ENCODE results near the gene TFCP2L1.

The TFCP2L1 gene

GRCh38 chr2:121219866-121220265, 65.1 kb downstream of the TFCP2L1 start:
- no peak for DNase-seq (ENCODE audit: low read depth in 3 of 3)

GRCh38 chr2:121218386-121218938, 66.5 kb downstream of the TFCP2L1 start:
- DNase-seq (ENCODE audit: low read depth in 3 of 3) = no peak

- no peak for DNase-seq (ENCODE audit: low read depth in 3 of 3)
These were observed 67.4 kb downstream of the TFCP2L1 start for GRCh38 chr2:121217627-121218026.

- no peak for DNase-seq (ENCODE audit: low read depth in 3 of 3)
These were observed 70.7 kb downstream of the TFCP2L1 start for GRCh38 chr2:121214296-121214695.

GRCh38 chr2:121213386-121213785, 71.6 kb downstream of the TFCP2L1 start:
- no peak for DNase-seq (ENCODE audit: low read depth in 3 of 3)

GRCh38 chr2:121212661-121213325, 72.2 kb downstream of the TFCP2L1 start:
- no peak for DNase-seq (ENCODE audit: low read depth in 3 of 3)

GRCh38 chr2:121211689-121212151, 73.3 kb downstream of the TFCP2L1 start:
- no peak for DNase-seq (ENCODE audit: low read depth in 3 of 3)

GRCh38 chr2:121211251-121211650, 73.8 kb downstream of the TFCP2L1 start:
- no peak for DNase-seq (ENCODE audit: low read depth in 3 of 3)

- DNase-seq (ENCODE audit: low read depth in 3 of 3) = no peak
These were observed 74.3 kb downstream of the TFCP2L1 start for GRCh38 chr2:121210691-121211090.

- DNase-seq (ENCODE audit: low read depth in 3 of 3) = no peak
These were observed 75.9 kb downstream of the TFCP2L1 start for GRCh38 chr2:121209014-121209610.

- DNase-seq (ENCODE audit: low read depth in 3 of 3) = no peak
These were observed 77.5 kb downstream of the TFCP2L1 start for GRCh38 chr2:121207494-121207893.

GRCh38 chr2:121205321-121205942, 79.6 kb downstream of the TFCP2L1 start:
- DNase-seq (ENCODE audit: low read depth in 3 of 3) = no peak

GRCh38 chr2:121203591-121204249, 81.3 kb downstream of the TFCP2L1 start:
- no peak for DNase-seq (ENCODE audit: low read depth in 3 of 3)

- no peak for DNase-seq (ENCODE audit: low read depth in 3 of 3)
These were observed 82.3 kb downstream of the TFCP2L1 start for GRCh38 chr2:121202541-121203310.

- DNase-seq (ENCODE audit: low read depth in 3 of 3) = no peak
These were observed 83.2 kb downstream of the TFCP2L1 start for GRCh38 chr2:121201796-121202195.

GRCh38 chr2:121200419-121201315, 84.3 kb downstream of the TFCP2L1 start:
- no peak for DNase-seq (ENCODE audit: low read depth in 3 of 3)

- no peak for DNase-seq (ENCODE audit: low read depth in 3 of 3)
These were observed 85.0 kb downstream of the TFCP2L1 start for GRCh38 chr2:121200011-121200347.

- no peak for DNase-seq (ENCODE audit: low read depth in 3 of 3)
These were observed 85.6 kb downstream of the TFCP2L1 start for GRCh38 chr2:121199281-121200010.

GRCh38 chr2:121197369-121198091, 87.5 kb downstream of the TFCP2L1 start:
- no peak for DNase-seq (ENCODE audit: low read depth in 3 of 3)

Data from stimulated activated CD4-positive, alpha-beta T cell treated with anti-CD3 and anti-CD28 coated beads, TNF-alpha, amount 100 ng/mL, for 4 hours (primary cell).